Measurements from ENCODE around the gene IHH.

Gene IHH

GRCh38 chr2:219022616-219023015, 38.1 kb downstream of the IHH start:
- no peaks in the 10 kb centered on the region for H3K27me3 Mint-ChIP-seq
- no peak overlapping the region for H3K27ac Mint-ChIP-seq
- H3K36me3 Mint-ChIP-seq (ENCODE audit: low read depth): no peaks in the 10 kb centered on the region
- no peaks in the 10 kb centered on the region for H3K9me3 Mint-ChIP-seq
- H3K4me3 Mint-ChIP-seq: no peak overlapping the region
- no peaks in the 10 kb centered on the region for H3K4me1 Mint-ChIP-seq (ENCODE audit: low read depth)

GRCh38 chr2:219022041-219022440, 38.7 kb downstream of the IHH start:
- Mint-ChIP-seq H3K4me1 (ENCODE audit: low read depth) (no peaks in the 10 kb centered on the region), H3K27ac (no peak overlapping the region), H3K27me3 (no peaks in the 10 kb centered on the region), H3K9me3 (no peaks in the 10 kb centered on the region), H3K36me3 (ENCODE audit: low read depth) (no peaks in the 10 kb centered on the region), H3K4me3 (no peak overlapping the region)

- no peaks in the 10 kb centered on the region for H3K36me3 Mint-ChIP-seq (ENCODE audit: low read depth)
- H3K27me3 Mint-ChIP-seq: no peaks in the 10 kb centered on the region
Measured at GRCh38 chr2:219021591-219021990, 39.1 kb downstream of the IHH start.

GRCh38 chr2:219020604-219021365, 39.9 kb downstream of the IHH start:
- H3K36me3 Mint-ChIP-seq (ENCODE audit: low read depth): no peaks in the 10 kb centered on the region
- H3K4me3 Mint-ChIP-seq: no peak overlapping the region
- H3K27me3 Mint-ChIP-seq: no peaks in the 10 kb centered on the region
- H3K4me1 Mint-ChIP-seq (ENCODE audit: low read depth): no peaks in the 10 kb centered on the region
- H3K9me3 Mint-ChIP-seq: no peaks in the 10 kb centered on the region
- H3K27ac Mint-ChIP-seq: no peak overlapping the region

More at GRCh38 chr2:219021591-219021990, 39.1 kb downstream of the IHH start:
- Mint-ChIP-seq H3K9me3 (no peaks in the 10 kb centered on the region), H3K4me3 (no peak overlapping the region), H3K27ac (no peak overlapping the region), H3K4me1 (ENCODE audit: low read depth) (no peaks in the 10 kb centered on the region)

GRCh38 chr2:219019436-219019835, 41.3 kb downstream of the IHH start:
- Mint-ChIP-seq H3K27me3 (no peaks in the 10 kb centered on the region), H3K36me3 (ENCODE audit: low read depth) (no peaks in the 10 kb centered on the region)

GRCh38 chr2:219018726-219019125, 42.0 kb downstream of the IHH start:
- Mint-ChIP-seq H3K4me1 (ENCODE audit: low read depth) (no peaks in the 10 kb centered on the region), H3K4me3 (no peak overlapping the region), H3K9me3 (no peaks in the 10 kb centered on the region), H3K27me3 (no peaks in the 10 kb centered on the region), H3K36me3 (ENCODE audit: low read depth) (no peaks in the 10 kb centered on the region), H3K27ac (no peak overlapping the region)

More at GRCh38 chr2:219019436-219019835, 41.3 kb downstream of the IHH start:
- Mint-ChIP-seq H3K4me3 (no peak overlapping the region), H3K4me1 (ENCODE audit: low read depth) (no peaks in the 10 kb centered on the region), H3K27ac (no peak overlapping the region), H3K9me3 (no peaks in the 10 kb centered on the region)

GRCh38 chr2:219018286-219018685, 42.4 kb downstream of the IHH start:
- H3K27ac Mint-ChIP-seq: no peak overlapping the region
- H3K4me1 Mint-ChIP-seq (ENCODE audit: low read depth): no peaks in the 10 kb centered on the region
- H3K9me3 Mint-ChIP-seq: no peaks in the 10 kb centered on the region

GRCh38 chr2:219017201-219017931, 43.4 kb downstream of the IHH start:
- H3K9me3 Mint-ChIP-seq: no peaks in the 10 kb centered on the region
- no peaks in the 10 kb centered on the region for H3K27me3 Mint-ChIP-seq
- no peaks in the 10 kb centered on the region for H3K4me1 Mint-ChIP-seq (ENCODE audit: low read depth)
- no peak overlapping the region for H3K27ac Mint-ChIP-seq
- no peaks in the 10 kb centered on the region for H3K36me3 Mint-ChIP-seq (ENCODE audit: low read depth)
- no peak overlapping the region for H3K4me3 Mint-ChIP-seq

More at GRCh38 chr2:219018286-219018685, 42.4 kb downstream of the IHH start:
- Mint-ChIP-seq H3K27me3 (no peaks in the 10 kb centered on the region), H3K36me3 (ENCODE audit: low read depth) (no peaks in the 10 kb centered on the region), H3K4me3 (no peak overlapping the region)

- H3K9me3 Mint-ChIP-seq: no peaks in the 10 kb centered on the region
Measured at GRCh38 chr2:219016721-219017120, 44.0 kb downstream of the IHH start.

GRCh38 chr2:219010873-219011272, 49.8 kb downstream of the IHH start:
- peaks cover 13% of the 10 kb centered on the region for H3K27me3 Mint-ChIP-seq
- H3K36me3 Mint-ChIP-seq (ENCODE audit: low read depth): no peaks in the 10 kb centered on the region
- H3K27ac Mint-ChIP-seq: no peak overlapping the region
- no peaks in the 10 kb centered on the region for H3K9me3 Mint-ChIP-seq
- H3K4me3 Mint-ChIP-seq: no peak overlapping the region
- H3K4me1 Mint-ChIP-seq (ENCODE audit: low read depth): no peaks in the 10 kb centered on the region

More at GRCh38 chr2:219016721-219017120, 44.0 kb downstream of the IHH start:
- Mint-ChIP-seq H3K27me3 (no peaks in the 10 kb centered on the region), H3K36me3 (ENCODE audit: low read depth) (no peaks in the 10 kb centered on the region), H3K4me3 (no peak overlapping the region), H3K4me1 (ENCODE audit: low read depth) (no peaks in the 10 kb centered on the region), H3K27ac (no peak overlapping the region)

- Mint-ChIP-seq H3K4me1 (ENCODE audit: low read depth) (no peaks in the 10 kb centered on the region), H3K27me3 (peaks cover 19% of the 10 kb centered on the region), H3K4me3 (no peak overlapping the region), H3K36me3 (ENCODE audit: low read depth) (no peaks in the 10 kb centered on the region), H3K9me3 (no peaks in the 10 kb centered on the region), H3K27ac (no peak overlapping the region)
Measured at GRCh38 chr2:219010162-219010756, 50.5 kb downstream of the IHH start.

- H3K9me3 Mint-ChIP-seq: no peaks in the 10 kb centered on the region
- H3K4me3 Mint-ChIP-seq: no peak overlapping the region
- peaks cover 29% of the 10 kb centered on the region for H3K27me3 Mint-ChIP-seq
- no peaks in the 10 kb centered on the region for H3K4me1 Mint-ChIP-seq (ENCODE audit: low read depth)
- no peaks in the 10 kb centered on the region for H3K36me3 Mint-ChIP-seq (ENCODE audit: low read depth)
- H3K27ac Mint-ChIP-seq: no peak overlapping the region
Measured at GRCh38 chr2:219009294-219009693, 51.4 kb downstream of the IHH start.

Data from stimulated activated naive CD8-positive, alpha-beta T cell treated with anti-CD3 and anti-CD28 coated beads, Interleukin-15, Interleukin-2, amounts not matched to agents 100 ng/mL and 50 ng/mL, for 24 hours (primary cell).